Upper lobe of left lung (tissue), 6 donors: ENCODE results near the gene ADD3. TPM values are rescaled to one million over a fixed set of nuclear protein-coding genes. Genes with fewer than 3 reads are reported as not detected.

Source experiments
- ATAC-seq, 2 donors: fragments of 200-7000 bp; cut with Tn5 transposase; one replicate each; pipeline ENCODE4 v1.9.1; 2022; ENCODE audit warnings: mild to moderate bottlenecking in 2 of 2, moderate library complexity in 2 of 2; ENCODE audit not compliant: low FRiP score in 2 of 2
- DNase-seq, 2 donors: peaks; one replicate each; pipeline ENCODE4 v3.0.0-alpha.2; 2019 to 2020
- H3K27ac ChIP-seq, 4 donors: fragments of 200-600 bp; sonication (generic); one replicate each; pipeline ENCODE4 v1.5.1; 2016 to 2019
- H3K27me3 ChIP-seq, 4 donors: fragments of 200-600 bp; sonication (generic); one replicate each; pipeline ENCODE4 v1.5.1; 2017 to 2019
- H3K36me3 ChIP-seq, 4 donors: fragments of 200-600 bp; sonication (generic); one replicate each; pipeline ENCODE4 v1.5.1; 2016 to 2019
- H3K4me1 ChIP-seq, 4 donors: fragments of 200-600 bp; sonication (generic); one replicate each; pipeline ENCODE4 v1.5.1; 2018 to 2019
- H3K4me3 ChIP-seq, 4 donors: fragments of 200-600 bp; sonication (generic); one replicate each; pipeline ENCODE4 v1.5.1; 2017 to 2019; ENCODE audit warnings: mild to moderate bottlenecking in 2 of 4, moderate library complexity in 1 of 4
- H3K9me3 ChIP-seq, 4 donors: fragments of 200-600 bp; sonication (generic); one replicate each; pipeline ENCODE4 v1.5.1; 2018 to 2019
- EP300 ChIP-seq, 4 donors: sonication (generic); formaldehyde crosslinking; IDR thresholded peaks; one replicate each; pipeline ENCODE4 v1.5.1; 2017; ENCODE audit warnings: antibody characterized with exemption in 4 of 4, control low read depth in 2 of 4
- POLR2A ChIP-seq, 4 donors: fragments of 450-650 bp; IDR thresholded peaks; one replicate each; pipeline ENCODE4 v1.5.1; 2016 to 2017; ENCODE audit warnings: antibody characterized with exemption in 4 of 4, mild to moderate bottlenecking in 2 of 4
- POLR2AphosphoS5 ChIP-seq, 2 donors: sonication (generic); formaldehyde crosslinking; IDR thresholded peaks; one replicate each; pipeline ENCODE4 v1.5.1; 2017; ENCODE audit warnings: antibody characterized with exemption in 2 of 2
- WGBS, 2 donors: methylation state at CpG; one replicate each; pipeline ENCODE4 v1.1.5; 2017 to 2018; 5-methylcytosine and 5-hydroxymethylcytosine counted together
- total RNA-seq, 6 donors: library from RNA; depleted of rRNA in 4 of 6; stranded (reverse); fragments of >200 nt in 4 of 6; gene quantifications; one replicate each; pipeline versions ENCODE4 v1.1.0 to v1.2.1, GENCODE V29; 2016 to 2021
- TF ChIP-seq, protein P1 (sequence below), 6 experiments: fragments of 450-650 bp in 4 of 6; fragments of 200-600 bp in 2 of 6; sonication (generic) in 2 of 6; IDR thresholded peaks; one replicate each; pipeline ENCODE4 v1.5.1; 2016 to 2019; ENCODE audit warnings: antibody characterized with exemption in 6 of 6
- donor health status: DM: no; HTN: no; CAD: no; lungs with moderate emphysema.
- donor health status: DM: no; HTN: yes; CAD: no; lungs with severe emphysema.

ADD3 gene
- total RNA-seq, 6 donors from 2014 or later, result 34.1 to 229 (median 61.0) TPM

DNA sequence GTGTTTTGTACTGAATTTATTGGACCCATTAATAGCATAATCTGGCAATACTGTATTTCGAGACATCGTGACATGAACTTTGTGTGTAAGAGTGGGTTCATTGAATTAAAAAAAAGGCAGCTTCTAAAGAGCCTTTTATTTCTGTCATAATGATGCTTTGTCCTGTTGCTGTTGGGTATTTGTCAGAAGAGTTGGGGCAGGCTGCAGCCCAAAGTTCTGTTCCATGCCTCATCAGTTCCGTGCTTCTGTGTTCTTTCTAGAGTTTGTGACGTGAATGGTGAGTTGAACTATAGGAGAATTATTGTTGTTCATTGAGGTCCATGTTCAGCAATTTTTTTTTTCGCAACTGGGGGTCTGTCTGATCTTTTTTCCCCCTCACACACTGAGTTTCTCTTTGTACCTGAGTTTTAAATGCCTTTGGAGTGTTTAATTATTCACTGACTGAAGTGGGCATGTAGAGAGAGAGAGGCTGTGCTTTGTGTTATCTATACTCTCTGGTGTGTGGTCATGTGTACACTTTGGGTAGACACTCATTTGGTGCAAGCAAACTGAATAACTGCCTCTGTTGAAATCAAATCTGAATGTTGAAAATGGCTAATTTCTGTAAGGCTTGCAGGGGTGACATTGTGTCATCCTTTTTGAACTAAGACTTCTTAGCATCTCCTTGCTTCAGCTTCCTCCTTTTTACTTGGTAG is 69.8 kb downstream of the ADD3 start:
- peaks cover 66 to 74% (median 73%) of the 10 kb centered on the region in 4 donors for H3K4me1 ChIP-seq
- H3K9me3 ChIP-seq, result no peaks in the 10 kb centered on the region
- 34 to 36% methylated on average over 5 of the region's 5 CpGs for WGBS, 2 donors
- H3K36me3 ChIP-seq, result no peaks in the 10 kb centered on the region
- H3K4me3 ChIP-seq, result peak overlapping the region in 3 of 4 donors; percentile 5 to 28 (median 25)
- DNase-seq (no peak), ATAC-seq (peak; percentile 10 to 15)
- TF ChIP-seq POLR2A (IDR thresholded peaks at IDR 0.05) (no peak), POLR2AphosphoS5 (IDR thresholded peaks at IDR 0.05) (peak in 1 of 2 donors; percentile 36), EP300 (IDR thresholded peaks at IDR 0.05) (peak in 1 of 4 donors; percentile 13)
- TF ChIP-seq, protein P1, sequence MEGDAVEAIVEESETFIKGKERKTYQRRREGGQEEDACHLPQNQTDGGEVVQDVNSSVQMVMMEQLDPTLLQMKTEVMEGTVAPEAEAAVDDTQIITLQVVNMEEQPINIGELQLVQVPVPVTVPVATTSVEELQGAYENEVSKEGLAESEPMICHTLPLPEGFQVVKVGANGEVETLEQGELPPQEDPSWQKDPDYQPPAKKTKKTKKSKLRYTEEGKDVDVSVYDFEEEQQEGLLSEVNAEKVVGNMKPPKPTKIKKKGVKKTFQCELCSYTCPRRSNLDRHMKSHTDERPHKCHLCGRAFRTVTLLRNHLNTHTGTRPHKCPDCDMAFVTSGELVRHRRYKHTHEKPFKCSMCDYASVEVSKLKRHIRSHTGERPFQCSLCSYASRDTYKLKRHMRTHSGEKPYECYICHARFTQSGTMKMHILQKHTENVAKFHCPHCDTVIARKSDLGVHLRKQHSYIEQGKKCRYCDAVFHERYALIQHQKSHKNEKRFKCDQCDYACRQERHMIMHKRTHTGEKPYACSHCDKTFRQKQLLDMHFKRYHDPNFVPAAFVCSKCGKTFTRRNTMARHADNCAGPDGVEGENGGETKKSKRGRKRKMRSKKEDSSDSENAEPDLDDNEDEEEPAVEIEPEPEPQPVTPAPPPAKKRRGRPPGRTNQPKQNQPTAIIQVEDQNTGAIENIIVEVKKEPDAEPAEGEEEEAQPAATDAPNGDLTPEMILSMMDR (IDR thresholded peaks at IDR 0.05), result no peak
- H3K27me3 ChIP-seq, result no peaks in the 10 kb centered on the region
- H3K27ac ChIP-seq, result peak overlapping the region; percentile 71 to 84 (median 79)

DNA sequence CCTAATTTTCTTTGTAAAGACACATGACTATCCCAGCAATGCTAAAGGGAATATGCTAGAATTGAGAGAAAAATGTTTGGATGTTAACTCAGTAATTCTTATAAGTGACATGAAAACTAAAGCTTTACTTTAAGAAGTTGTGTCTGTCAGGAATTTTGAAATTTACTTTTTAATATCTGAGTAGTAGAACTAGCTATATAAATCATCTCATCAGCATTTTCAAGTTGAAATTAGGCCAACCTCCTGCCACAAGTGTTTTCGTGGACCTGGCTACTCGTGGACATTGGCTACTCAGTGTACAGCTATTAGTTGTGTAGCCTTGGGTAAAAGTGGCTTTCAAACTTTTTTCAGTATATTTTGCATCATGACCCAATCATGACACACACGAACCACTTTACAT is 70.5 kb downstream of the ADD3 start:
- no peak for TF ChIP-seq POLR2A (IDR thresholded peaks at IDR 0.05)
- TF ChIP-seq, protein P1 (IDR thresholded peaks at IDR 0.05), result no peak
- TF ChIP-seq EP300 (IDR thresholded peaks at IDR 0.05), result no peak
- TF ChIP-seq POLR2AphosphoS5 (IDR thresholded peaks at IDR 0.05), result no peak

DNA sequence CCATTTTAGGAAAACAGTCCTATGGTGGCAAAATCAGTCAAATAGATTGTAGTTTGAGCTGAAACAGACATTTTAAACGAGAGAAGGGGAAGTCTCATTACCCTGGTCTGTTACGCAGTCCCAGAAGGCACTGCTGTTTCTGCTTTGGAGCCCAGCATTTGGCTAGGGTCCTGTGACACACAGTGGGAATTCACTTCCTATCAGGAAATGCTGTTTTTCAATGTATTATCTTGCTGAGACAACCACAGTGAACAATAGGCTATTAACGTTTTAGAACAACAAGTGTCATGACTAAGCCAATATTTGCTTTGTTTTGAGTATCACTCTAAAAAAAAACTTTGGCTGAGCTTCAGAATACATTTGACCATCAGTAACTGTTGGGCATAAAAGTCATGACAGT is 74.1 kb downstream of the ADD3 start:
- ATAC-seq, result peak; percentile 64 to 77
- H3K4me3 ChIP-seq, result no peak overlapping the region
- peak overlapping the region; percentile 47 to 78 (median 67) for H3K27ac ChIP-seq
- no peaks in the 10 kb centered on the region for H3K9me3 ChIP-seq
- H3K36me3 ChIP-seq, result no peaks in the 10 kb centered on the region
- TF ChIP-seq POLR2AphosphoS5 (IDR thresholded peaks at IDR 0.05) (peak; percentile 58 to 71), POLR2A (IDR thresholded peaks at IDR 0.05) (peak in 1 of 4 donors; percentile 12), EP300 (IDR thresholded peaks at IDR 0.05) (peak in 2 of 4 donors; percentile 14 to 33)
- TF ChIP-seq, protein P1 (IDR thresholded peaks at IDR 0.05), result no peak
- H3K4me1 ChIP-seq, result peaks cover 48 to 65% (median 62%) of the 10 kb centered on the region in 4 donors
- peak in 1 of 2 donors; percentile 59 for DNase-seq
- H3K27me3 ChIP-seq, result no peaks in the 10 kb centered on the region
- WGBS, 2 donors, result 11 to 12% methylated on average over 3 of the region's 3 CpGs

More for the DNA sequence above, 70.5 kb downstream of the ADD3 start:
- Histone ChIP-seq H3K27me3 (no peaks in the 10 kb centered on the region), H3K4me1 (peaks cover 66 to 81% (median 77%) of the 10 kb centered on the region in 4 donors), H3K9me3 (no peaks in the 10 kb centered on the region), H3K36me3 (no peaks in the 10 kb centered on the region), H3K27ac (peak overlapping the region; percentile 71 to 84 (median 79)), H3K4me3 (no peak overlapping the region)
- DNase-seq (no peak), ATAC-seq (no peak)
- 40 to 61% methylated on average over 3 of the region's 3 CpGs for WGBS, 2 donors

DNA sequence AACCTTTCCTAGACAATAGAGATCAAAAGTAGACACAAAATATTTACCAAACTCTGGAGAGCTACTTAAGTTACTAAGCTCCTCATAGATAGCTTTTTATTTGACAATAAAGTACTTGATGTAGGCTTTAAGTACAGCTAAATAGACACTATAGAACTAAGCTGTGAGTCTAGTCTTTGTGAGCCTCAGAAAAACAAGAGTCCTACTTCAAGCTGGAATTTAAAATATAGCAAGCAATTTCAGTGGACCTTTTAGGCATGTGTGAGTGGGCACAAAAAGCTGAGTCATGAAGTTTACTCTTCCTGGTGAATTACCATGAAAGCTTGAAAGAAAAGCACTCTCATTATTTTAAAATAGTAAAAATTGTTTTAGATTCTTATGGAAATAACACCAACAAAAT is 76.1 kb downstream of the ADD3 start:
- Histone ChIP-seq H3K36me3 (no peaks in the 10 kb centered on the region), H3K27me3 (no peaks in the 10 kb centered on the region), H3K4me3 (no peak overlapping the region), H3K4me1 (peaks cover 31 to 47% (median 44%) of the 10 kb centered on the region in 4 donors), H3K27ac (peak overlapping the region in 2 of 4 donors; percentile 19 to 77), H3K9me3 (no peaks in the 10 kb centered on the region)
- ATAC-seq (no peak), DNase-seq (no peak)
- TF ChIP-seq POLR2AphosphoS5 (IDR thresholded peaks at IDR 0.05), result no peak
- no peak for TF ChIP-seq POLR2A (IDR thresholded peaks at IDR 0.05)
- TF ChIP-seq, protein P1 (IDR thresholded peaks at IDR 0.05), result no peak
- TF ChIP-seq EP300 (IDR thresholded peaks at IDR 0.05), result no peak
